Esophagus (tissue), 2 donors: ENCODE measurements around the gene ZACN. TPM values are rescaled to one million over a fixed set of nuclear protein-coding genes. Genes with fewer than 3 reads are reported as not detected.

Experiments
- H3K27ac ChIP-seq, 2 donors: one replicate each; pipeline ENCODE4 v1.5.1; 2013; ENCODE audit warnings: low read depth in 2 of 2, mild to moderate bottlenecking in 2 of 2, inconsistent platforms in 1 of 2, low read length in 1 of 2, moderate library complexity in 1 of 2
- H3K27me3 ChIP-seq, 2 donors: one replicate each; pipeline ENCODE4 v1.6.1; 2013; ENCODE audit warnings: low read length in 2 of 2, control low read depth in 1 of 2, mild to moderate bottlenecking in 1 of 2; ENCODE audit not compliant: insufficient read depth in 2 of 2, control insufficient read depth in 1 of 2
- H3K36me3 ChIP-seq, 2 donors: one replicate each; pipeline ENCODE4 v1.6.1; 2013; ENCODE audit warnings: low read length in 1 of 2; ENCODE audit not compliant: control insufficient read depth in 2 of 2, insufficient read depth in 2 of 2
- H3K4me1 ChIP-seq, 2 donors: one replicate each; pipeline ENCODE4 v1.6.1; 2013; ENCODE audit warnings: low read length in 1 of 2; ENCODE audit not compliant: control insufficient read depth in 2 of 2, insufficient read depth in 2 of 2
- H3K4me3 ChIP-seq, 2 donors: one replicate each; pipeline ENCODE4 v1.5.1; 2013; ENCODE audit warnings: low read length in 2 of 2, mild to moderate bottlenecking in 2 of 2, low read depth in 1 of 2, moderate library complexity in 1 of 2
- H3K9me3 ChIP-seq, 2 donors: one replicate each; pipeline ENCODE4 v1.6.1; 2013; ENCODE audit warnings: mild to moderate bottlenecking in 2 of 2, low read depth in 1 of 2, low read length in 1 of 2, moderate library complexity in 1 of 2; ENCODE audit not compliant: control insufficient read depth in 2 of 2, insufficient read depth in 1 of 2
- WGBS, 2 donors: extraction: QIAGEN DNeasy Blood & Tissue Kit; methylation state at CpG; one replicate each; pipeline ENCODE4 v1.1.7; 2013; 5-methylcytosine and 5-hydroxymethylcytosine counted together
- polyA plus RNA-seq, 2 donors: library from polyadenylated mRNA; stranded (reverse); fragments of 200-250 nt; gene quantifications; one replicate each; pipeline ENCODE4 v1.2.3, GENCODE V29; 2013
- donor health status: healthy with polysubstance abuse.
- donor health status: Bipolar disorder and iron deficiency.

Gene ZACN
- 1 to 10 TPM; 1.2 to 2.3 TPM for polyA plus RNA-seq

- H3K27ac ChIP-seq, result no peak within 1 kb of the TSS
- 47 to 58% methylated on average over 17 of the region's 17 CpGs for WGBS, 2 donors
- peaks cover 0 to 3% of the 10 kb centered on the region in 2 donors for H3K9me3 ChIP-seq
- H3K36me3 ChIP-seq, result peaks cover 6 to 18% of the 10 kb centered on the region in 2 donors
- peaks cover 8 to 33% of the 10 kb centered on the region in 2 donors for H3K4me1 ChIP-seq
- H3K27me3 ChIP-seq, result peaks cover 0 to 21% of the 10 kb centered on the region in 2 donors
- H3K4me3 ChIP-seq, result no peak within 1 kb of the TSS
Measured at GRCh38 chr17:76078860-76079534, at the start of gene ZACN. Gene ZACN (plus strand): TSS chr17:76079182. CDS start chr17:76079265, 83 bp downstream.

GRCh38 chr17:76032073-76032779, 46.8 kb upstream of the ZACN start:
- Histone ChIP-seq H3K4me1 (peaks cover 3 to 5% of the 10 kb centered on the region in 2 donors), H3K27ac (no peak overlapping the region)
- WGBS, 2 donors, result 77 to 84% methylated on average over 20 of the region's 20 CpGs

GRCh38 chr17:76032780-76033108, 46.2 kb upstream of the ZACN start:
- H3K27ac ChIP-seq, result no peak overlapping the region
- H3K9me3 ChIP-seq, result no peaks in the 10 kb centered on the region
- peaks cover 3 to 5% of the 10 kb centered on the region in 2 donors for H3K4me1 ChIP-seq
- WGBS, 2 donors, result 77 to 95% methylated on average over 5 of the region's 5 CpGs
- no peak overlapping the region for H3K4me3 ChIP-seq
- no peaks in the 10 kb centered on the region for H3K36me3 ChIP-seq
- no peaks in the 10 kb centered on the region for H3K27me3 ChIP-seq

More at GRCh38 chr17:76032073-76032779, 46.8 kb upstream of the ZACN start:
- no peak overlapping the region for H3K4me3 ChIP-seq
- H3K36me3 ChIP-seq, result no peaks in the 10 kb centered on the region
- no peaks in the 10 kb centered on the region for H3K9me3 ChIP-seq
- H3K27me3 ChIP-seq, result no peaks in the 10 kb centered on the region

GRCh38 chr17:76033139-76033538, 45.8 kb upstream of the ZACN start:
- H3K9me3 ChIP-seq, result no peaks in the 10 kb centered on the region
- H3K4me3 ChIP-seq, result no peak overlapping the region
- H3K4me1 ChIP-seq, result peaks cover 3 to 5% of the 10 kb centered on the region in 2 donors
- 94 to 95% methylated on average over 6 of the region's 6 CpGs for WGBS, 2 donors
- H3K27me3 ChIP-seq, result no peaks in the 10 kb centered on the region
- no peak overlapping the region for H3K27ac ChIP-seq
- H3K36me3 ChIP-seq, result peaks cover 0 to 2% of the 10 kb centered on the region in 2 donors

- no peaks in the 10 kb centered on the region for H3K9me3 ChIP-seq
- H3K36me3 ChIP-seq, result peaks cover 7 to 11% of the 10 kb centered on the region in 2 donors
- H3K27me3 ChIP-seq, result no peaks in the 10 kb centered on the region
- H3K4me1 ChIP-seq, result no peaks in the 10 kb centered on the region
- no peak overlapping the region for H3K27ac ChIP-seq
- no peak overlapping the region for H3K4me3 ChIP-seq
- 82 to 87% methylated on average over 13 of the region's 13 CpGs for WGBS, 2 donors
Measured at GRCh38 chr17:76034428-76035350, 44.3 kb upstream of the ZACN start.

GRCh38 chr17:76036497-76037261, 42.3 kb upstream of the ZACN start:
- Histone ChIP-seq H3K9me3 (no peaks in the 10 kb centered on the region), H3K4me1 (no peaks in the 10 kb centered on the region), H3K4me3 (no peak overlapping the region), H3K27me3 (no peaks in the 10 kb centered on the region), H3K36me3 (peaks cover 23 to 29% of the 10 kb centered on the region in 2 donors), H3K27ac (no peak overlapping the region)
- WGBS, 2 donors, result 51 to 55% methylated on average over 22 of the region's 22 CpGs

GRCh38 chr17:76038050-76038449, 40.9 kb upstream of the ZACN start:
- Histone ChIP-seq H3K27me3 (no peaks in the 10 kb centered on the region), H3K36me3 (peaks cover 23 to 34% of the 10 kb centered on the region in 2 donors), H3K4me3 (no peak overlapping the region), H3K9me3 (no peaks in the 10 kb centered on the region), H3K27ac (no peak overlapping the region), H3K4me1 (no peaks in the 10 kb centered on the region)
- 63 to 65% methylated on average over 3 of the region's 3 CpGs for WGBS, 2 donors

- Histone ChIP-seq H3K9me3 (no peaks in the 10 kb centered on the region), H3K27ac (no peak overlapping the region), H3K27me3 (no peaks in the 10 kb centered on the region), H3K4me3 (no peak overlapping the region), H3K36me3 (peaks cover 31 to 42% of the 10 kb centered on the region in 2 donors), H3K4me1 (no peaks in the 10 kb centered on the region)
- 76 to 80% methylated on average over 6 of the region's 6 CpGs for WGBS, 2 donors
Measured at GRCh38 chr17:76039121-76039520, 39.9 kb upstream of the ZACN start.

- H3K36me3 ChIP-seq, result peaks cover 34 to 50% of the 10 kb centered on the region in 2 donors
Measured at GRCh38 chr17:76040376-76040775, 38.6 kb upstream of the ZACN start.

More at GRCh38 chr17:76040376-76040775, 38.6 kb upstream of the ZACN start:
- WGBS, 2 donors, result 66 to 84% methylated on average over 6 of the region's 6 CpGs
- Histone ChIP-seq H3K4me3 (no peak overlapping the region), H3K27me3 (no peaks in the 10 kb centered on the region), H3K4me1 (peaks cover 0 to 4% of the 10 kb centered on the region in 2 donors), H3K27ac (peak overlapping the region in 1 of 2 donors; percentile 0), H3K9me3 (no peaks in the 10 kb centered on the region)
